Left hindlimb (tissue), 1 donor: ENCODE results near the gene SPINK4.

Experiments
- DNase-seq: peaks from one replicate; pipeline ENCODE4 v3.0.0-alpha.2; 2018

Gene SPINK4

GRCh38 chr9:33230756-33231622 is 9.0 kb upstream of the SPINK4 start:
- DNase-seq: no peak

GRCh38 chr9:33231623-33231942 is 8.4 kb upstream of the SPINK4 start:
- DNase-seq: no peak

- DNase-seq: no peak
Observed at GRCh38 chr9:33232815-33233214, 7.2 kb upstream of the SPINK4 start.

GRCh38 chr9:33233626-33234342 is 6.2 kb upstream of the SPINK4 start:
- no peak for DNase-seq

GRCh38 chr9:33234511-33235467 is 5.2 kb upstream of the SPINK4 start:
- DNase-seq: no peak

GRCh38 chr9:33236571-33236970 is 3.4 kb upstream of the SPINK4 start:
- no peak for DNase-seq

GRCh38 chr9:33241298-33241697 is 1.3 kb downstream of the SPINK4 start:
- no peak for DNase-seq

- no peak for DNase-seq
Observed at GRCh38 chr9:33242609-33243134, 2.7 kb downstream of the SPINK4 start.

GRCh38 chr9:33244137-33244784 is 4.3 kb downstream of the SPINK4 start:
- no peak for DNase-seq

GRCh38 chr9:33245341-33245740 is 5.4 kb downstream of the SPINK4 start:
- no peak for DNase-seq

GRCh38 chr9:33246269-33246860 is 6.4 kb downstream of the SPINK4 start:
- DNase-seq: no peak

- no peak for DNase-seq
Observed at GRCh38 chr9:33248606-33249005, 8.6 kb downstream of the SPINK4 start.

- DNase-seq: no peak
Observed at GRCh38 chr9:33249087-33249658, 9.2 kb downstream of the SPINK4 start.

GRCh38 chr9:33249983-33250382 is 10.0 kb downstream of the SPINK4 start:
- DNase-seq: no peak

GRCh38 chr9:33250458-33250995 is 10.6 kb downstream of the SPINK4 start:
- no peak for DNase-seq

- DNase-seq: no peak
Observed at GRCh38 chr9:33254211-33254610, 14.2 kb downstream of the SPINK4 start.

- DNase-seq: no peak
Observed at GRCh38 chr9:33255014-33255413, 15.0 kb downstream of the SPINK4 start.

- no peak for DNase-seq
Observed at GRCh38 chr9:33255471-33255870, 15.5 kb downstream of the SPINK4 start.

GRCh38 chr9:33256236-33256635 is 16.3 kb downstream of the SPINK4 start:
- no peak for DNase-seq

- no peak for DNase-seq
Observed at GRCh38 chr9:33257276-33257675, 17.3 kb downstream of the SPINK4 start.

- DNase-seq: no peak
Observed at GRCh38 chr9:33260372-33260771, 20.4 kb downstream of the SPINK4 start.
